Measurements from ENCODE around the gene TP63.

GRCh38 chr3:189695400-189695799, 64.2 kb downstream of the TP63 start:
- no peak for TF ChIP-seq CTCF (IDR thresholded peaks at IDR 0.05)
- no peak for TF ChIP-seq POLR2A (IDR thresholded peaks at IDR 0.05)
